Kidney (tissue), 14 donors: Measurements from ENCODE around the gene NELFB. TPM values are rescaled to one million over a fixed set of nuclear protein-coding genes. Genes with fewer than 3 reads are reported as not detected.

ENCODE experiments used
- DNase-seq, 5 donors: peaks; one replicate each; pipeline ENCODE4 v3.0.0-alpha.2; 2013 to 2020
- FAIRE-seq: peaks from 2 replicates; lab custom pipeline; 2012; peaks lifted over from hg19 to GRCh38; lab: Jason Lieb, UNC
- H3K27ac ChIP-seq, 2 donors: one replicate each; pipeline ENCODE4 v1.7.0; 2013; ENCODE audit warnings: low read depth in 2 of 2, low read length in 2 of 2, inconsistent platforms in 1 of 2
- H3K27me3 ChIP-seq: one replicate; pipeline ENCODE4 v1.7.1; 2013; ENCODE audit warnings: low read length, inconsistent platforms; ENCODE audit not compliant: control insufficient read depth, insufficient read depth
- H3K36me3 ChIP-seq, 3 donors: one replicate each; pipeline versions ENCODE4 v1.7.0 to v1.7.1; 2013; ENCODE audit warnings: low read length in 3 of 3, control low read depth in 1 of 3, inconsistent platforms in 1 of 3; ENCODE audit not compliant: insufficient read depth in 3 of 3, control insufficient read depth in 2 of 3
- H3K4me1 ChIP-seq, 3 donors: one replicate each; pipeline versions ENCODE4 v1.7.0 to v1.7.1; 2013; ENCODE audit warnings: low read length in 3 of 3, inconsistent platforms in 1 of 3, low read depth in 1 of 3; ENCODE audit not compliant: control insufficient read depth in 2 of 3, insufficient read depth in 2 of 3
- H3K4me3 ChIP-seq, 3 donors: one replicate each; pipeline versions ENCODE4 v1.7.0 to v1.8.1; 2013; ENCODE audit warnings: low read length in 3 of 3, control low read depth in 1 of 3, inconsistent platforms in 1 of 3
- H3K9ac ChIP-seq, 3 donors: one replicate each; pipeline versions ENCODE4 v1.7.0 to v1.7.1; 2013; ENCODE audit warnings: low read length in 3 of 3, control low read depth in 1 of 3, inconsistent platforms in 1 of 3
- H3K9me3 ChIP-seq, 3 donors: one replicate each; pipeline versions ENCODE4 v1.7.0 to v1.7.1; 2013; ENCODE audit warnings: low read length in 3 of 3, control low read depth in 1 of 3, inconsistent platforms in 1 of 3; ENCODE audit not compliant: control insufficient read depth in 2 of 3, insufficient read depth in 1 of 3
- CTCF ChIP-seq: IDR thresholded peaks from 3 replicates; pipeline ENCODE4 v1.5.1; 2012; ENCODE audit warnings: mild to moderate bottlenecking, moderate library complexity, borderline replicate concordance; ENCODE audit not compliant: insufficient read depth; ENCODE audit errors: extremely low read depth
- intact Hi-C: fragments of 100-400 bp; cut with DNase I; formaldehyde crosslinking; loops from one replicate; pipeline ENCODE4 v1.11.1; 2022
- polyA plus RNA-seq: library from polyadenylated mRNA; stranded (reverse); fragments of 350-450 nt; fragmentation: Illumina TruSeq; extraction: RNeasy Lipid Tissue Mini Kit (QIAGEN cat#74804); gene quantifications from one replicate; pipeline ENCODE4 v1.2.3, GENCODE V29; 2014; ENCODE audit warnings: low read depth, low replicate concordance; ENCODE audit not compliant: insufficient read depth
- total RNA-seq: library from RNA; stranded (reverse); fragmentation: NEBNext Ultra II Directional; extraction: Animal tissue kit (Norgen Biotek cat#: 25700); gene quantifications from one replicate; pipeline ENCODE4 v1.2.1, GENCODE V29; 2021
- donor health status: control.
- donor health status: control.
- donor health status: control.
- donor health status: control.
- donor health status: control.
- donor health status: DM: yes; HTN: yes; CAD: no.
- donor health status: Normal renal cell carcinoma (clear cell type).

NELFB gene
- total and polyA plus RNA-seq, 2 donors from 2014 or later, result 43.8 to 57.3 TPM

DNA sequence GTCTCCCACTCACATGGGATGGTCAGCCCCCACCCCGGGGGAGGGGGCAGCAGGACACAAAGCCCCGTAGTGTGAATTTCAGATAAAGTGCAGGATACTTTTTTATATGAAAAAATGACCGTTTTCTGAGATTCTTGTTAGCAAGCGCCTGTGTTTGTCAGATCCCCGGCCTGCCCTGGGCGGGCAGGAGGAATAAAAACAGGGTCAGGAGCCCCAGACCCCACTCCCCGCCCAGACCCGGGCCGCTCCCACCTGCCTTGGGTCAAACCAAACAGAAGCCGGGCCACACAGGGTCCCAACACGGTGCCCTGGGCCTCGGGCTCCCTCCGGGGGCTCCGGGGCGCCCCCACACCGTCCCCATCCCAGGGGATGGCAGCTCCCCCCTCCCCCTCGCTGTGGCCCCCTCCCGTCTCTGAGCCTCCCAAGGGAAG lies 60.5 kb downstream of the NELFB start:
- intact Hi-C loops, result no loop called here
- TF ChIP-seq CTCF, result no peak
- DNase-seq (no peak), FAIRE-seq (no peak)
- Histone ChIP-seq H3K27ac (no peak overlapping the region), H3K9ac (no peak overlapping the region), H3K27me3 (no peaks in the 10 kb centered on the region), H3K36me3 (no peaks in the 10 kb centered on the region), H3K9me3 (no peaks in the 10 kb centered on the region), H3K4me3 (no peak overlapping the region), H3K4me1 (peaks cover 0 to 7% (median 0%) of the 10 kb centered on the region in 3 donors)

DNA sequence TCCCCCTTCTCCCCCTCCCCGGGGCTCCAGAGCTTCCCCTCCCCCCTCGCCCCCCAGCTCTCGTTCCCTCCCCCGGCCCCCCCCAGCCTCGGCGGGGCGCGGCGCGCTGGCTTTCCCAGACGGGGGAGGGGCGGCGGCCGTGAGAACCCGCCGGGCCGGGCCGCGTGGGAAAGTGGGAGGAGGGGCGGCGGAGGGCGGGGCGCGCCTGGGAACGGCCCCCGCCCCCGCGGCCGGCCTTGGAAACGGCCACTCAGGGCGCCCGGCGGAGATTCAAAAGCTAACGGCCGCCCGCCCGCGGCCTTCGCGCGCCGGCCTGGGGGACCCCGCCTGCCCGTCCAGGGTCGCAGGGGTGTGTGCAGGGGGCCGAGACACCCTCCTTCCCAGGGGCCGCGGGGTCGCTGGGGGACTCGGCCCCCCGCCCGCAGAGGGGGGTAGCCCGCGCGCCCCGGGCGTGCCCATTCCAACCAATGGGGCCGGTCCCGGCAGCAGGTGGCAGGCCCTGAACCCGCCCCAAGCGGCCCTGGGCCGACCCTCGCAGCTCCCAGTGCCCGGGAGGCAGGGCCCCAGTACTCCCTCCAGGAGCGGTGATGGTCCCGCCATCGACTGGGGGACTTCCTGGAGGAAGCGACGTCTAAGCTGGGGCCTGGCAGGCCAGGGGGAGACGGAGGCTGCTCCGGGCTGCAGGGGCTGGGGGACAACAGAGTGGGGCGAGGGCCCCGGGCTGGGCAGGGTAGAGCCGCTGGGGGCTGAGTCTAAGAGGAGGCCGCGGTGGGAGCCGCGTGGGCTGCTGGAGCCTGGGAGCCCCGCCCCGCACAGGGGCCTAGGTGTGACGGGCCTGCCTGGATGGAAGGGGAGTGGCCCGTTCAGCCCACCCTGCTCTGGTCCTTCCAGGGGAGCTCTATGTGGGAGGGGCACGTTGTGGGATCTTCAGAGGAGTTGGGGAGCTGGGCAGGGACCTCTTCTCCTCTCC lies 61.2 kb downstream of the NELFB start:
- DNase-seq, result peak in 4 of 5 donors; percentile 73 to 87 (median 79)
- Histone ChIP-seq H3K36me3 (no peaks in the 10 kb centered on the region), H3K9ac (no peak overlapping the region), H3K27ac (no peak overlapping the region), H3K9me3 (no peaks in the 10 kb centered on the region), H3K4me1 (peaks cover 0 to 7% (median 0%) of the 10 kb centered on the region in 3 donors), H3K27me3 (no peaks in the 10 kb centered on the region), H3K4me3 (no peak overlapping the region)
- no peak for TF ChIP-seq CTCF
- FAIRE-seq, result no peak
- intact Hi-C loops, result no loop called here

- FAIRE-seq, result no peak
- Histone ChIP-seq H3K9ac (no peak overlapping the region), H3K27me3 (no peaks in the 10 kb centered on the region), H3K4me1 (peaks cover 0 to 7% (median 0%) of the 10 kb centered on the region in 3 donors), H3K27ac (no peak overlapping the region), H3K36me3 (no peaks in the 10 kb centered on the region), H3K4me3 (no peak overlapping the region), H3K9me3 (no peaks in the 10 kb centered on the region)
- no peak for TF ChIP-seq CTCF
- DNase-seq, result peak in 2 of 5 donors; percentile 61 to 68
- intact Hi-C loops, result no loop called here
Measured at GRCh38 chr9:137317021-137317717, 62.0 kb downstream of the NELFB start.
